ENCODE results near the gene PNMT. TPM values are rescaled to one million over a fixed set of nuclear protein-coding genes. Genes with fewer than 3 reads are reported as not detected.

Gene PNMT
- total and polyA plus RNA-seq, 2 of the 8 experiments (the other 6 are each of a cell fraction or from before 2014, with no cell fraction given) = 5.6 to 10.9 TPM

GRCh38 chr17:39635614-39636176, 32.6 kb upstream of the PNMT start (continued):
- TF ChIP-seq ATF2 (IDR thresholded peaks at IDR 0.05; ENCODE audit: low read length) (no peak), YY1 (IDR thresholded peaks at IDR 0.05; ENCODE audit: low read depth, low read length) (no peak), ASH2L (IDR thresholded peaks at IDR 0.05; ENCODE audit: low read length) (no peak), CBX8 (IDR thresholded peaks at IDR 0.05; ENCODE audit: borderline replicate concordance, low read depth, low read length) (no peak), SP4 (IDR thresholded peaks at IDR 0.05; ENCODE audit: low read length) (no peak), PHF8 (conservative IDR thresholded peaks at IDR 0.05; ENCODE audit: low read depth, low read length) (no peak), POLR2A (IDR thresholded peaks at IDR 0.05; ENCODE audit: control extremely low read depth in 1 of 2, low read depth in 2 of 2, low read length in 2 of 2) (no peak), CTBP2 (IDR thresholded peaks at IDR 0.05; ENCODE audit: borderline replicate concordance, insufficient read depth, insufficient read length, low read length) (no peak), GABPA (IDR thresholded peaks at IDR 0.05; ENCODE audit: borderline replicate concordance, insufficient read depth, low read length) (no peak)
